H9 (cell line): ENCODE data around the gene EEF2K. TPM values are rescaled to one million over a fixed set of nuclear protein-coding genes. Genes with fewer than 3 reads are reported as not detected.

ENCODE experiments used
- DNase-seq: peaks from one replicate; pipeline ENCODE4 v3.0.0-alpha.2; 2017
- H2AFZ ChIP-seq: one replicate; pipeline ENCODE4 v1.6.1; 2013; ENCODE audit warnings: mild to moderate bottlenecking, low read length, control low read depth, moderate library complexity
- H2AK5ac ChIP-seq: 2 replicates; pipeline ENCODE4 v1.6.1; 2013; ENCODE audit warnings: low read length, control low read depth, mixed read lengths; ENCODE audit not compliant: insufficient read length
- H2BK120ac ChIP-seq: one replicate; pipeline ENCODE4 v1.6.1; 2013; ENCODE audit warnings: low read depth, mild to moderate bottlenecking, low read length, control low read depth, inconsistent platforms; ENCODE audit not compliant: poor library complexity, severe bottlenecking
- H2BK12ac ChIP-seq: 2 replicates; pipeline ENCODE4 v1.6.1; 2013; ENCODE audit warnings: low read length, control low read depth, mixed read lengths, low read depth; ENCODE audit not compliant: insufficient read length
- H2BK15ac ChIP-seq: 2 replicates; pipeline ENCODE4 v1.6.1; 2013; ENCODE audit warnings: low read depth, low read length, control low read depth
- H2BK20ac ChIP-seq: one replicate; pipeline ENCODE4 v1.6.1; 2013; ENCODE audit warnings: low read depth, mild to moderate bottlenecking, low read length, control low read depth, inconsistent platforms; ENCODE audit not compliant: poor library complexity, severe bottlenecking
- H2BK5ac ChIP-seq: 2 replicates; pipeline ENCODE4 v1.6.1; 2013; ENCODE audit warnings: low read length, control low read depth, mixed read lengths; ENCODE audit not compliant: insufficient read length
- H3K14ac ChIP-seq: 2 replicates; pipeline ENCODE4 v1.6.1; 2013; ENCODE audit warnings: low read length, control low read depth; ENCODE audit not compliant: insufficient read depth
- H3K18ac ChIP-seq: 2 replicates; pipeline ENCODE4 v1.6.1; 2013; ENCODE audit warnings: low read depth, mild to moderate bottlenecking, mixed read lengths, low read length, control low read depth; ENCODE audit not compliant: insufficient read length
- H3K23ac ChIP-seq: 2 replicates; pipeline ENCODE4 v1.6.1; 2013; ENCODE audit warnings: low read length, control low read depth, mixed read lengths, low read depth; ENCODE audit not compliant: insufficient read length
- H3K23me2 ChIP-seq: 2 replicates; pipeline ENCODE4 v1.6.1; 2013; ENCODE audit warnings: low read depth, mild to moderate bottlenecking, mixed read lengths, low read length, control low read depth; ENCODE audit not compliant: insufficient read length, poor library complexity, severe bottlenecking
- H3K27ac ChIP-seq: 2 replicates; pipeline ENCODE4 v1.5.1; 2013; ENCODE audit warnings: low read length, control low read depth, mixed read lengths, low read depth; ENCODE audit not compliant: insufficient read length
- H3K27me3 ChIP-seq: 2 replicates; pipeline ENCODE4 v1.6.1; 2013; ENCODE audit warnings: low read length, control low read depth, inconsistent platforms; ENCODE audit not compliant: insufficient read depth
- H3K4ac ChIP-seq: 2 replicates; pipeline ENCODE4 v1.6.1; 2013; ENCODE audit warnings: low read depth, mild to moderate bottlenecking, control low read depth, inconsistent platforms, low read length, moderate library complexity
- H3K4me1 ChIP-seq: 2 replicates; pipeline ENCODE4 v1.6.1; 2013; ENCODE audit warnings: low read length, control low read depth, inconsistent platforms; ENCODE audit not compliant: insufficient read depth
- H3K4me2 ChIP-seq: 2 replicates; pipeline ENCODE4 v1.6.1; 2013; ENCODE audit warnings: low read length, control low read depth, mixed read lengths; ENCODE audit not compliant: insufficient read length, insufficient read depth
- H3K56ac ChIP-seq: 2 replicates; pipeline ENCODE4 v1.6.1; 2013; ENCODE audit warnings: low read depth, mild to moderate bottlenecking, mixed read lengths, low read length, control low read depth; ENCODE audit not compliant: insufficient read length
- H3K79me1 ChIP-seq: 2 replicates; pipeline ENCODE4 v1.6.1; 2013; ENCODE audit warnings: low read depth, mild to moderate bottlenecking, moderate library complexity, low read length, control low read depth, inconsistent platforms; ENCODE audit not compliant: insufficient read depth, poor library complexity, severe bottlenecking
- H3K79me2 ChIP-seq: 2 replicates; pipeline ENCODE4 v1.6.1; 2013; ENCODE audit warnings: low read length, control low read depth, inconsistent platforms; ENCODE audit not compliant: insufficient read depth
- H3K9ac ChIP-seq: 2 replicates; pipeline ENCODE4 v1.6.1; 2013; ENCODE audit warnings: low read length, control low read depth, mixed read lengths; ENCODE audit not compliant: insufficient read length; ENCODE audit errors: extremely low read depth
- H3K9me3 ChIP-seq: one replicate; pipeline ENCODE4 v1.6.1; 2013; ENCODE audit warnings: low read depth, low read length, inconsistent platforms; ENCODE audit not compliant: control insufficient read depth
- H3T11ph ChIP-seq: one replicate; pipeline ENCODE4 v1.6.1; 2013; ENCODE audit warnings: mild to moderate bottlenecking, low read length, control low read depth, inconsistent platforms
- H4K20me1 ChIP-seq: one replicate; pipeline ENCODE4 v1.6.1; 2013; ENCODE audit not compliant: control insufficient read depth, insufficient read length, insufficient read depth
- H4K5ac ChIP-seq: 2 replicates; pipeline ENCODE4 v1.6.1; 2013; ENCODE audit warnings: low read depth, mild to moderate bottlenecking, mixed read lengths, low read length, control low read depth; ENCODE audit not compliant: insufficient read length
- H4K8ac ChIP-seq: replicated peaks from 2 replicates; pipeline ENCODE4 v1.6.1; 2013; ENCODE audit warnings: low read length, control low read depth, mixed read lengths, low read depth; ENCODE audit not compliant: insufficient read length
- H4K91ac ChIP-seq: 2 replicates; pipeline ENCODE4 v1.6.1; 2013; ENCODE audit warnings: low read depth, mild to moderate bottlenecking, moderate library complexity, mixed read lengths, low read length, control low read depth; ENCODE audit not compliant: insufficient read length
- H3K27ac Mint-ChIP-seq, 3 experiments: 2 replicates in 2 of 3; 3 replicates in 1 of 3; pipeline ENCODE4 v1.8.0; 2020 to 2021; ENCODE audit warnings: mixed read lengths in 3 of 3, mild to moderate bottlenecking in 1 of 3, moderate library complexity in 1 of 3
- H3K27me3 Mint-ChIP-seq: 2 replicates; pipeline ENCODE4 v1.8.0; 2021; ENCODE audit warnings: low read depth, mild to moderate bottlenecking, moderate library complexity, mixed read lengths
- H3K36me3 Mint-ChIP-seq, 3 experiments: 2 replicates in 2 of 3; 3 replicates in 1 of 3; pipeline ENCODE4 v1.8.0; 2020 to 2021; ENCODE audit warnings: low read depth in 3 of 3, mixed read lengths in 3 of 3; ENCODE audit not compliant: insufficient read depth in 1 of 3
- H3K4me1 Mint-ChIP-seq, 2 experiments: 2 replicates each; pipeline ENCODE4 v1.8.0; 2020; ENCODE audit warnings: mixed read lengths in 2 of 2
- H3K4me3 Mint-ChIP-seq, 2 experiments: 2 replicates in 1 of 2; 3 replicates in 1 of 2; pipeline ENCODE4 v1.8.0; 2020 to 2021; ENCODE audit warnings: mild to moderate bottlenecking in 2 of 2, mixed read lengths in 2 of 2, moderate library complexity in 1 of 2
- H3K9me3 Mint-ChIP-seq, 2 experiments: 2 replicates in 1 of 2; 3 replicates in 1 of 2; pipeline ENCODE4 v1.8.0; 2020; ENCODE audit warnings: mild to moderate bottlenecking in 2 of 2, mixed read lengths in 2 of 2, moderate library complexity in 1 of 2
- WGBS: extraction: QIAGEN DNeasy Blood & Tissue Kit; methylation state at CpG from one replicate; pipeline ENCODE4 v1.1.7; 2013; ENCODE audit warnings: missing lambda C conversion rate, low lambda C conversion rate, mixed read lengths; ENCODE audit not compliant: insufficient read length; ENCODE audit errors: extremely low coverage; 5-methylcytosine and 5-hydroxymethylcytosine counted together
- total RNA-seq: library from RNA; stranded (reverse); gene quantifications from 2 replicates; pipeline ENCODE4 v1.2.1, GENCODE V29; 2021
- TF ChIP-seq, protein P1 (sequence below): fragments of 200-600 bp; sonication (generic); conservative IDR thresholded peaks from 3 replicates; pipeline ENCODE4 v1.8.0; 2021; ENCODE audit warnings: antibody characterized with exemption, mild to moderate bottlenecking

EEF2K gene
- total RNA-seq, 1 experiment from 2014 or later = 20.7 TPM

DNA sequence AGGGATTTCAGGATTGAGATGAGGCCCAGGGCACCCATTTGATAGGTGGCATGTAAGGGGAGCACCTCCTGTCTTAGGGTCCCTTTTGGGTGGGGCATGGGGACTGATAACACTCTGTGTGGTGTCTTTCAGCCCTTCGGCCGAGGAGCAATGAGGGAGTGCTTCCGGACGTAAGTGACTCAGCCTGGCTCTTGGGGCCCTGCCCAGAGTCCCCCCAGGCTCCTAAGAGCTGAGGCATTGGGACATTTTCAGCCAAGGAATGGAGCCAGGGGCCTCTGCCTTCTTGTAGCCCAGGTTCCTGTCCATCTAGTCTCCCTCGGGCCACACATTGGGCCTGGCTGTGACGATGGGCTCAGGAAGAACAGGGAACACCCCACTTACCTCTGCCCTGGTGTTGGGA, 44.4 kb downstream of the EEF2K start:
- Histone ChIP-seq H3K23me2 (no peaks in the 10 kb centered on the region), H2BK15ac (no peak overlapping the region), H3K27me3 (no peaks in the 10 kb centered on the region), H3K4me1 (no peaks in the 10 kb centered on the region), H3K27ac (no peak overlapping the region), H3K18ac (no peak overlapping the region), H3K79me2 (no peaks in the 10 kb centered on the region), H3T11ph (no peak overlapping the region), H3K14ac (no peak overlapping the region), H3K56ac (no peak overlapping the region), H4K8ac (no peak overlapping the region), H2BK5ac (no peak overlapping the region), H3K23ac (no peak overlapping the region), H3K9ac (no peak overlapping the region), H4K91ac (no peak overlapping the region), H3K9me3 (no peaks in the 10 kb centered on the region), H2BK12ac (no peak overlapping the region), H2AFZ (no peak overlapping the region), H2AK5ac (no peak overlapping the region), H2BK20ac (no peak overlapping the region), H3K4ac (no peak overlapping the region), H3K4me2 (no peak overlapping the region), H2BK120ac (no peak overlapping the region), H4K20me1 (no peaks in the 10 kb centered on the region), H3K79me1 (no peaks in the 10 kb centered on the region), H4K5ac (no peak overlapping the region)
- Mint-ChIP-seq H3K27ac (0 out of 7 replicates have a peak overlapping the region, but pooled peaks of 1 of the 3 experiments have one; percentile 17), H3K4me3 (no peak overlapping the region; a peak in 1 of 5 replicates), H3K36me3 (peaks cover 34 to 63% (median 38%) of the 10 kb centered on the region in 3 experiments), H3K27me3 (no peaks in the 10 kb centered on the region), H3K9me3 (peaks cover 4 to 7% of the 10 kb centered on the region in 2 experiments; a peak in 3 of 5 replicates), H3K4me1 (0 out of 4 replicates have a peak, but pooled peaks cover 0 to 3% of the 10 kb centered on the region in 2 experiments)
- TF ChIP-seq, protein P1, sequence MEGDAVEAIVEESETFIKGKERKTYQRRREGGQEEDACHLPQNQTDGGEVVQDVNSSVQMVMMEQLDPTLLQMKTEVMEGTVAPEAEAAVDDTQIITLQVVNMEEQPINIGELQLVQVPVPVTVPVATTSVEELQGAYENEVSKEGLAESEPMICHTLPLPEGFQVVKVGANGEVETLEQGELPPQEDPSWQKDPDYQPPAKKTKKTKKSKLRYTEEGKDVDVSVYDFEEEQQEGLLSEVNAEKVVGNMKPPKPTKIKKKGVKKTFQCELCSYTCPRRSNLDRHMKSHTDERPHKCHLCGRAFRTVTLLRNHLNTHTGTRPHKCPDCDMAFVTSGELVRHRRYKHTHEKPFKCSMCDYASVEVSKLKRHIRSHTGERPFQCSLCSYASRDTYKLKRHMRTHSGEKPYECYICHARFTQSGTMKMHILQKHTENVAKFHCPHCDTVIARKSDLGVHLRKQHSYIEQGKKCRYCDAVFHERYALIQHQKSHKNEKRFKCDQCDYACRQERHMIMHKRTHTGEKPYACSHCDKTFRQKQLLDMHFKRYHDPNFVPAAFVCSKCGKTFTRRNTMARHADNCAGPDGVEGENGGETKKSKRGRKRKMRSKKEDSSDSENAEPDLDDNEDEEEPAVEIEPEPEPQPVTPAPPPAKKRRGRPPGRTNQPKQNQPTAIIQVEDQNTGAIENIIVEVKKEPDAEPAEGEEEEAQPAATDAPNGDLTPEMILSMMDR = no peak
- no CpG with 5 or more reads among the region's 6 CpGs for WGBS
- no peak for DNase-seq
